HUES64 (cell line): ENCODE data around the gene ZNF160.
"Not testable (repeated sequence)": the region's sequence is repeated elsewhere in the genome, so short reads cannot be mapped to it uniquely, and the experiment has no call there.

ENCODE experiments used
- H3K27ac ChIP-seq: 2 replicates; pipeline ENCODE4 v1.7.0; 2013; ENCODE audit warnings: low read depth, low read length, inconsistent platforms
- H3K27me3 ChIP-seq: 2 replicates; pipeline ENCODE4 v1.6.1; 2013; ENCODE audit warnings: mild to moderate bottlenecking, low read length; ENCODE audit not compliant: insufficient read depth
- H3K36me3 ChIP-seq: 2 replicates; pipeline ENCODE4 v1.6.1; 2013; ENCODE audit warnings: mild to moderate bottlenecking, low read length; ENCODE audit not compliant: insufficient read depth
- H3K4me1 ChIP-seq: 2 replicates; pipeline ENCODE4 v1.6.1; 2013; ENCODE audit warnings: mild to moderate bottlenecking, low read length, moderate library complexity; ENCODE audit not compliant: insufficient read depth
- H3K4me3 ChIP-seq: 2 replicates; pipeline ENCODE4 v1.5.1; 2013; ENCODE audit warnings: mild to moderate bottlenecking, low read length, moderate library complexity
- H3K9ac ChIP-seq: 2 replicates; pipeline ENCODE4 v1.6.1; 2013; ENCODE audit warnings: mild to moderate bottlenecking, low read depth, low read length
- H3K9me3 ChIP-seq: 2 replicates; pipeline ENCODE4 v1.6.1; 2013; ENCODE audit warnings: low read depth, low read length; ENCODE audit not compliant: insufficient read depth
- WGBS: fragments of 150-250, 120-280 bp; methylation state at CpG from one replicate; pipeline ENCODE4 v1.1.7; 2013; ENCODE audit warnings: missing lambda C conversion rate; 5-methylcytosine and 5-hydroxymethylcytosine counted together

Gene ZNF160

GRCh38 chr19:53112286-53112685 lies 9.1 kb upstream of the ZNF160 start:
- 90% methylated on average over 2 of the region's 2 CpGs for WGBS
- no peak overlapping the region for H3K27ac ChIP-seq
- H3K4me1 ChIP-seq = no peaks in the 10 kb centered on the region
- H3K27me3 ChIP-seq = no peaks in the 10 kb centered on the region
- peaks cover 47% of the 10 kb centered on the region for H3K36me3 ChIP-seq
- no peaks in the 10 kb centered on the region for H3K9me3 ChIP-seq
- no peak overlapping the region for H3K4me3 ChIP-seq
- no peak overlapping the region for H3K9ac ChIP-seq

GRCh38 chr19:53109527-53109926 lies 6.3 kb upstream of the ZNF160 start:
- Histone ChIP-seq H3K27ac (no peak overlapping the region), H3K4me1 (no peaks in the 10 kb centered on the region), H3K36me3 (peaks cover 28% of the 10 kb centered on the region), H3K27me3 (no peaks in the 10 kb centered on the region), H3K4me3 (no peak overlapping the region), H3K9ac (no peak overlapping the region), H3K9me3 (no peaks in the 10 kb centered on the region)
- 97% methylated on average over 4 of the region's 5 CpGs for WGBS

DNA sequence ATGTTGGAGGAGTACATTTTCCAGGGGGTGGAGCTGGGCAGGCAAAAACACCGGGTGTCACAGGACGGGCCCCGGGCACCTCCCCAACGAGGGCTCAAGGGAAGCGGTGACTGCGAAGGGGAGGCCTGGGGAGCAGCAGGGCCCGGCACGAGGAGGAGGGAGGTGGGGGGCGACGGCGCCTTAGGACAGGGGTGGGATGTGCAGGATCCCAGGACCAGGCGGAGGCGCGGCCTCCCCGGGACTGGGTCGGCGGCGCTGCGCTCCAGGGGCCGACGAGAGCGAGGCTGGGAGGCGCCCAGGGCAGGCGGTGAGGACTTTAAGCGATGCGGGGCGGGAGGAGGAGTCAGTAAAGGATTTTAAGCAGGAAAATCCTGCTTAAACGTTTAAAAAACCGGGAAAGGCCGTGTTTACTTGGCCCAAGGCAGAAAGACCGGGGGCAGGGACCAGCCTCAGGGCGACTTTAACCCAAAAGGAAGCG lies 427 bp downstream of the ZNF160 start:
- Histone ChIP-seq H3K4me1 (peaks cover 11% of the 10 kb centered on the region; the same call in 1 of the 2 replicates), H3K27me3 (no peaks in the 10 kb centered on the region), H3K9ac (peak overlapping the region; percentile 79), H3K9me3 (no peaks in the 10 kb centered on the region), H3K4me3 (peak overlapping the region; percentile 98), H3K36me3 (peaks cover 14% of the 10 kb centered on the region), H3K27ac (peak overlapping the region; percentile 54)
- under 1% methylated on average over 33 of the region's 33 CpGs for WGBS

DNA sequence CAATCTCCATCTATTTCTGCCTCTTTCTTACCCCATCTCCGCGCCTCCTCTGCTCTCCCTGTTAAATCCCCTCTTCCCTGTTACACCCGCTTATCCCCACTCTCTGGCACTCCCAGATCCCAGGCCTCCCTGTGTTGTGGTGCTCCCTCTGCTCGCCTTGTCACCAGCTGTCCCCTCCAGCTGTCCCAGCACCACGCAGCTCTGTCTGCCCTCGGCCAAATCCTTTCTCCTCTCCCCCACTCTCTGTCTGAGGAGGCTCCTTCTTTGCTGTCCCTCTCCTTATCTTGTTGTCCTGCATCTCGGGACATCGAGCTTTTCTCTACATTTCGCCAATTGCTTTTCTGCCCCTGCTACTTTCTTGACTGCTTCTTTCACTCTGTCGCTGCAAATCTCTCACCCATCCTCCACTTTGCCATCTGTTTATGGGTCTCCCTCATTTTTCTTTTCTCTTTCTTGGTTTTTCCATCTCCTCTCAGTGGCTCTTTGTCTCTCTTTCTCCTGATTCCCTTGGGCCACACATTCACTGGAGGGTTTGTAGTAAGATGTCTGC lies 941 bp downstream of the ZNF160 start:
- Histone ChIP-seq H3K4me3 (peak overlapping the region; percentile 98), H3K36me3 (peaks cover 18% of the 10 kb centered on the region), H3K4me1 (peaks cover 11% of the 10 kb centered on the region; the same call in 1 of the 2 replicates), H3K9me3 (no peaks in the 10 kb centered on the region), H3K27me3 (no peaks in the 10 kb centered on the region), H3K27ac (no peak overlapping the region), H3K9ac (peak overlapping the region; percentile 79)
- WGBS = 40% methylated on average over 10 of the region's 10 CpGs

GRCh38 chr19:53101518-53101917 lies 1.7 kb downstream of the ZNF160 start:
- peaks cover 11% of the 10 kb centered on the region; the same call in 1 of the 2 replicates for H3K4me1 ChIP-seq
- H3K9me3 ChIP-seq = no peaks in the 10 kb centered on the region
- no peak overlapping the region for H3K27ac ChIP-seq
- WGBS = 61% methylated on average over 1 of the region's 1 CpG
- no peaks in the 10 kb centered on the region for H3K27me3 ChIP-seq
- peak overlapping the region; percentile 98 for H3K4me3 ChIP-seq
- peaks cover 18% of the 10 kb centered on the region for H3K36me3 ChIP-seq
- H3K9ac ChIP-seq = no peak overlapping the region

DNA sequence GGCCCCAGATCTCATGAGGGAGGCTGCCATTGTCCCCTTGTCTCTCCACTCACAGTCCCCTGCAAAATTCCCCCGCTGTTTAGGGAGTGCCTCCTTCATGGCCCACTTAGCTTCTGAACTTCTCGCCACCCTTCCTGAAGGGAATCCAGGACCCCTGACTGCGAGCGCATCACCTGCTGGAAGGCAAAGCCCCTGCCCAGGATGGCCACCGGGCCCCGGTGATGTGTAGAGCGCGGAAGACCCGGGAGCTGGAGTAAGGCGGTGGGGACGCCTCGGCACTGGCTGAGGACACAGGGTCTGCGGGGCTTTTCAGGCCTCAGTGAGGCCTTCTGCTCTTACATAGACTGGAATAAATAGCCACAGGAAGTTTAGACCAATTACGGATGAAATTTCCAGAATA lies 4.7 kb downstream of the ZNF160 start:
- peaks cover 18% of the 10 kb centered on the region for H3K36me3 ChIP-seq
- H3K9me3 ChIP-seq = not testable (repeated sequence)

DNA sequence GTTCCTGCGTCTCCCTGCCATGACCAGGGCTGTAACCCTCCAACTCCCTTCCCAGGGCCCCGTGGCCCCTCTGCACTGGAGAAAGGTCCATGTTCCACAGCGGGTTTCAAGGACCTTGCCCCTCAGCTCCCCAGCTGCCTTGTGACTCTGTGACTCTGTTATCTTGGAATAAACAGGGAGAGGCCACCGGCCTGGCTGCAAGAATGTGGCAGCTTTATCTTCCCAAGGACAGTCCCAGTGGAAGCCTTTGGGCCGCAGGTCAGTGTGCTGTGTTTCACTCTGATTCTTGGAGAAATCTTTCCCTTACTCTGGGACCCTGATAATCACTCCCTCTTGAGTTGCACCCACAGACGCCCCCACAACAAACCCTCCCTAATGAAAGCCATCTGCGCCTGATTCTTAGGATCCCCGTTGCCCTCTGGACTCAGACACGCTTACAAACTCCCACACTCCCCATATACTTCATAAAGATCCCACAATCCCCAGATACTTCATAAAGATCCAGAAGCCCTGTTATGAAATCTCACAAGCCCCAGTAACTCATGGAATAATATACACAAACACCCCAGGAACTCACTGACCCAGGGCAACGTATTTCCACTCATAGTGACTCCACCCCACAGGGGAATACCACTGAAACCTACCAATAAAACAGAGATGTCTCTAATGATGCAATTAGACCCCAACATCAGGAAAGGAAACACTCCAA lies 6.1 kb downstream of the ZNF160 start:
- not testable (repeated sequence) for H3K9me3 ChIP-seq, H3K27ac ChIP-seq, H3K9ac ChIP-seq, H3K27me3 ChIP-seq, H3K4me3 ChIP-seq
- H3K4me1 ChIP-seq = peaks cover 17% of the 10 kb centered on the region
- H3K36me3 ChIP-seq = peaks cover 23% of the 10 kb centered on the region
- WGBS = 91% methylated on average over 4 of the region's 10 CpGs

More for the DNA sequence above, 4.7 kb downstream of the ZNF160 start:
- WGBS = 87% methylated on average over 13 of the region's 14 CpGs
- not testable (repeated sequence) for H3K27ac ChIP-seq, H3K4me3 ChIP-seq, H3K9ac ChIP-seq, H3K27me3 ChIP-seq
- H3K4me1 ChIP-seq = peaks cover 21% of the 10 kb centered on the region

GRCh38 chr19:53096579-53096978 lies 6.6 kb downstream of the ZNF160 start:
- H3K4me3 ChIP-seq, H3K9me3 ChIP-seq, H3K27me3 ChIP-seq, H3K27ac ChIP-seq, H3K9ac ChIP-seq: not testable (repeated sequence)
- WGBS = no CpG with 5 or more reads among the region's 6 CpGs
- H3K36me3 ChIP-seq = peaks cover 23% of the 10 kb centered on the region
- peaks cover 12% of the 10 kb centered on the region for H3K4me1 ChIP-seq

GRCh38 chr19:53094754-53095575 lies 8.3 kb downstream of the ZNF160 start:
- peak overlapping the region; percentile 41 for H3K4me3 ChIP-seq
- WGBS = 75% methylated on average over 27 of the region's 29 CpGs
- peak overlapping the region; percentile 32; the same call in 1 of the 2 replicates for H3K9ac ChIP-seq

DNA sequence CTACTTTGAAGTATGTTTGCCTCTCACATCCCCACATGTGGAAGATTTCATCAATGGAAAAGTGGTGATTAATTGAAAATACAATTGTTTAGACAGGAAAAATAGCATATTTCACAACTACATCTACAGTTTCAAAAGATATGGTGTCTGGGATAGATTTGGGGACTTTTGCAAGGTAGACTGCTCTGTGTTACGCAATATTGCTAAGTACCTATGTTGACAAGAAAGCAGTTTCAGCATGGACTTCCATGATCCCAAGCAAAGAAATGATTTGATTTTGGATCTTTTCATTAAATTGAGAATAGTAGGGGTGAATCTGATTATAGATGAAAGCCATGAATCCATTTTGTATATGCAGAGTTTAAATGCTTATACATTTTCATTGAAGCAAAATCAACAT lies 10.5 kb downstream of the ZNF160 start:
- 2% methylated on average over 1 of the region's 1 CpG for whole genome bisulfite sequencing

More at GRCh38 chr19:53094754-53095575, 8.3 kb downstream of the ZNF160 start:
- Histone ChIP-seq H3K36me3 (peaks cover 34% of the 10 kb centered on the region), H3K4me1 (peaks cover 10% of the 10 kb centered on the region), H3K27me3 (no peaks in the 10 kb centered on the region), H3K27ac (no peak overlapping the region), H3K9me3 (no peaks in the 10 kb centered on the region)

More for the DNA sequence above, 10.5 kb downstream of the ZNF160 start:
- no peaks in the 10 kb centered on the region for H3K9me3 ChIP-seq
- no peaks in the 10 kb centered on the region for H3K27me3 ChIP-seq
- no peak overlapping the region for H3K27ac ChIP-seq
- H3K4me3 ChIP-seq = no peak overlapping the region
- peaks cover 10% of the 10 kb centered on the region for H3K4me1 ChIP-seq
- no peak overlapping the region for H3K9ac ChIP-seq
- peaks cover 42% of the 10 kb centered on the region for H3K36me3 ChIP-seq
